Astrocyte of the cerebellum (primary cell): ENCODE data around the gene TBC1D3H.
"Not testable (repeated sequence)": the region's sequence is repeated elsewhere in the genome, so short reads cannot be mapped to it uniquely, and the experiment has no call there.

Source experiments
- DNase-seq: peaks from one replicate; pipeline ENCODE4 v3.0.0-alpha.2; 2011; ENCODE audit warnings: low read depth
- H3K4me3 ChIP-seq: 2 replicates; pipeline ENCODE4 v1.5.1; 2011; ENCODE audit warnings: mild to moderate bottlenecking, low read depth, low read length, moderate library complexity
- in situ Hi-C: cut with HindIII; loops from 2 replicates; pipeline ENCODE4 v1.10.0; 2017; ENCODE audit warnings: low sequenced_read_pairs

Gene TBC1D3H

DNA sequence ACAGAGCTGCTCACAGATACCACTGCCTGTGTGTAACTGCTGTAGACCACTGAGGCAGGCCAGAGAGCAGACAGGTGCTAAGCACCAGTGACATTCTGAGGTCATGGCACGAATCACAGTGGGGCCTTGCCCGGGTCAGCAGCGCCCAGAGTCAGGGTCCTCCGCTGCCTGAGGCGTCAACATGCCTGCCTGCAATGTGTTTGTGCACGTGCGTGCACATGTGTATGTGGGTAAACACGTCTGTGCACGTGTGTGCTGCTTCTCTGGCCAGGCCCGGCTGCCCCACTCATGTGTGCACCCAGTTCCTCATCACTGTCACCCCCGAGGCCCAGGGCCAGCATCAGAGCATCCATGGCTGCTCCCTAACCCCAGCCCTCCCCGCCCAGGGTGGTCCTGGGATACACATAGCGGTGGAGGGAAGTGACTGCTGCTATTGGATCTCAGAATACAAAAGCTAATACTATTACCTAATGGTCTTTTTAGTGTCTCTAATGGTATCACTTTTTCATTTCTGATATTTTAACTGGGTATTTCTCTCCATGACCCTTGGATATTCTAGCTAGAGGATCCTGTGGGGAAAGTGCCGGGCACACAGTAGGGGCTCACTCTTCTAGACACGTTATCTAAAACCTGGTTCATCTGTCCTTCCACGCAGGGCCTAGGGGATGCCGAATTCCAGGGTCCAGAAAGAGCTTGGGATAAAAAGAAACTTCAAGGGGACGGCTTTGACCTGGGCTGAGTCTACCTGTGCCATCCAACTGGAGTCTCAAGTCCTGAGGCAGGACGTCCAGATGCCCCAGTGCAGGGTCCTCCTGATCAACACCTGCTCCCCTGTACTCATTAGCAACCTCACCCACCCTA, at the start of gene TBC1D3H:
Gene TBC1D3H, minus strand, starts transcription at position 51 of the 861 bp plus-strand sequence. CDS start 1,540 bp downstream, outside the sequence.
- H3K4me3 ChIP-seq, DNase-seq, in situ Hi-C loops: not testable (repeated sequence)

DNA sequence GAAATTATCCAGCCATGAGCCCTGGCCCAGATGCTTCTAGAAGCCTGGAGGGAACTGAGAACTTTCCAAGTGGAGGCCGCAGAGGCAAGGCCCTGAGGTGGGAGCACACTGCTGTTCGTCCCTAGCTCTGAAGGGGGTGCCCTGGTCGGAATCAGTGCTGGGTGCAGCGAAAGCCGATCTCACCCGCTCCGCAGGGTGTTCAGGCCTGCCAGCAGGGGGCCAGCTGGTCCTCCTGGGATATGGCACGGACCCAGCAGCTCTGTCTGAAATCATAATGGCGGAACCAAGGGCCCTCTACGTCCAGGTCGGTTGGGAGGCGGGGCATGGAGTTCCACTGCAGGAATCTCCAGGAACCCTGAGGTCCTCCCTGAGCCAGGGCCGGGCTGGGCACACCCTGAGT, 40.7 kb upstream of the TBC1D3H start:
- not testable (repeated sequence) for DNase-seq

DNA sequence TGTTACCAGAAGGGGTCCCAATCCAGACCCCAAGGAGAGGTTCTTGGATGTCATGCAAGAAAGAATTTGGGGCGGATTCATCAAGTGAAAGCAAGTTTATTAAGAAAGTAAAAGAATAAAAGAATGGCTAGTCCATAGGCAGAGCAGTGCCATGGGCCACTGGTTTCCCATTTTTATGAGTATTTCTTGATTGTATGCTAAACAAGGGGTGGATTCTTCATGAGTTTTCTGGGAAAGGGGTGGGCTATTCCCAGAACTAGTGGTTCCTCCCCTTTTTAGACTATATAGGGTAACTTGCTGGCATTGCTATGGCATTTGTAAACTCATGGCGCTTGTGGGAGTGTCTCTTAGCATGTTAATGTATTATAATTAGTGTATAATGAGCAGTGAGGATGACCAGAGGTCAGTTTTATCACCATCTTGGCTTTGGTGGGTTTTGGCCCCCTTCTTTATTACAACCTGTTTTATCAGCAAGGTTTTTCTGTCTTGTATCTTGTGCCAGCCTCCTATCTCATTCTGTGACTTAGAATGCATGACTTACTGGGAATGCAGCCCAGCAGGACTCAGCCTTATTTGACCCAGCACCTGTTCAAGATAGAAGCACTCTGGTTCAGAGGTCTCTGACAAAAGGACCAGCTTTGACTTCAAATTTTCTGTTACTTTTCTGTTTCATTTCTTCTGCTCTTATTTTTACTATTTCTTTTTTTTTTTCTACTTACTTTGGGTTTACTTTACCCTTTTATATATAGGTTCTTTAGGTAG, 27.1 kb upstream of the TBC1D3H start:
- H3K4me3 ChIP-seq, DNase-seq, in situ Hi-C loops: not testable (repeated sequence)

More for the DNA sequence above, 40.7 kb upstream of the TBC1D3H start:
- in situ Hi-C loops, H3K4me3 ChIP-seq: not testable (repeated sequence)

- H3K4me3 ChIP-seq, DNase-seq, in situ Hi-C loops: not testable (repeated sequence)
Observed at GRCh38 chr17:36390943-36391645, 2.9 kb upstream of the TBC1D3H start.

- in situ Hi-C loops, DNase-seq, H3K4me3 ChIP-seq: not testable (repeated sequence)
Observed at GRCh38 chr17:36375938-36376337, 12.3 kb downstream of the TBC1D3H start.

DNA sequence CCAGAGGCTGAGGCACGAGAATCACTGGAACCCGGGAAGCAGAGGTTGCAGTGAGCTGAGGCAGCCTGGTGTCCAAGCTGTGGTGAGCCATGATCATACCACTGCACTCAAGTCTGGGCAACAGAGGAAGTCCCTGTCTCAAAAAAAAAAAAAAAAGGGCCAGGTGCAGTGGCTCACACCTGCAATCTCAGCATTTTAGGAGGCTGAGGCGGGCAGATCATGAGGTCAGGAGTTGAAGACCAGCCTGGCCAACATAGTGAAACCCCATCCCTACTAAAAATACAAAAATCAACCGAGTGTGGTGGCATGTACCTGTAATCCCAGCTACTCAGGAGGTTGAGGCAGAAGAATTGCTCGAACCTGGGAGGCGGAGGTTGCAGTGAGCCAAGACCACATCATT, 25.7 kb downstream of the TBC1D3H start:
- H3K4me3 ChIP-seq, in situ Hi-C loops, DNase-seq: not testable (repeated sequence)
